HUES48 (cell line): Measurements from ENCODE around the gene EXOC4.

Source experiments
- H3K27ac ChIP-seq: one replicate; pipeline ENCODE4 v1.7.0; 2013; ENCODE audit warnings: low read depth, low read length, inconsistent platforms
- H3K27me3 ChIP-seq: 2 replicates; pipeline ENCODE4 v1.6.1; 2013; ENCODE audit warnings: mild to moderate bottlenecking, low read length; ENCODE audit not compliant: control insufficient read depth, insufficient read depth
- H3K36me3 ChIP-seq: 2 replicates; pipeline ENCODE4 v1.6.1; 2013; ENCODE audit warnings: low read length; ENCODE audit not compliant: control insufficient read depth, insufficient read depth
- H3K4me1 ChIP-seq: 2 replicates; pipeline ENCODE4 v1.6.1; 2013; ENCODE audit warnings: mild to moderate bottlenecking, low read length; ENCODE audit not compliant: control insufficient read depth, insufficient read depth
- H3K4me3 ChIP-seq: 2 replicates; pipeline ENCODE4 v1.5.1; 2013; ENCODE audit warnings: mild to moderate bottlenecking, low read depth, low read length
- H3K9ac ChIP-seq: 2 replicates; pipeline ENCODE4 v1.6.1; 2013; ENCODE audit warnings: mild to moderate bottlenecking, low read depth, low read length, moderate library complexity
- H3K9me3 ChIP-seq: 2 replicates; pipeline ENCODE4 v1.6.1; 2013; ENCODE audit warnings: low read length; ENCODE audit not compliant: control insufficient read depth, insufficient read depth

Gene EXOC4

DNA sequence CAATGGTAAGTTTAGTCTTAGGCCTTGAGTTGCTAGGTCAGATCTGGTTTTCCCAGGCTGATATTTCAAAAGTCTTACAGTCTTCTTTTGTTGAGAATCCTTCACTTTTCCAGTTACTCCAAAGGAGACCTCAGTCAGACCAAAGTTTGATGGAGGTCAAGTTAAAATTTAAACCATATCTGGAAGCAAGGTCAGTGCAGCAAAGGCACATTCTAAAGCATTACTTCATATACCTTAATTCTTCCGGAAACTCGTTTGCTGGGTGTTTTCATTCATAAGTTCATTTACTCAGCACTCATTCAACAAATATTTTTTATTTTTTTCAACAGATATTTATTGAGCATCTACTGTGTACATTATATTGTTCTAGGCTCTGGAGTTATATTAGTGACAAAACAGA is 471.3 kb downstream of the EXOC4 start:
- H3K27ac ChIP-seq, result no peak overlapping the region
- H3K9ac ChIP-seq, result no peak overlapping the region
- peaks cover 7% of the 10 kb centered on the region; the same call in 1 of the 2 replicates for H3K4me1 ChIP-seq
- H3K4me3 ChIP-seq, result no peak overlapping the region
- no peaks in the 10 kb centered on the region for H3K36me3 ChIP-seq
- no peaks in the 10 kb centered on the region for H3K9me3 ChIP-seq
- H3K27me3 ChIP-seq, result no peaks in the 10 kb centered on the region

DNA sequence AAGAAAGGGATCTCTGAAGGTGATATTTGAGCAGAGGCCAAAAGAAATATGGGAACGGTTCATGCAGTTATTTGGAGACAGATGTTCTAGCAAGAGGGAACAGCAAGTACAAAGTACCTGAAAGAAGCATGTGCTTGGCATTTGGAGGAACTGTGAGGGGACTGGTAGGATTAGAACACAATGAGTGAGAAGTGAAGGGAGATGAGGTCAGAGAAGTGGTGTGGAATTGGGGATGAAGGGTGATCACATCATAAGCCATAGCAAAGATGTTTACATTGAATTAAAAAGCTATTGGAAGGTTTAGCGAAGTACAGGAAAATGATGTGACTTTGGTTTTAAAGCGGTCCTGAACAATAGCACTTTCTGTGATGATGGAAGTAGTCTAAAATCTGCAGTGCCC is 471.8 kb downstream of the EXOC4 start:
- H3K27me3 ChIP-seq, result no peaks in the 10 kb centered on the region
- H3K9ac ChIP-seq, result no peak overlapping the region
- H3K9me3 ChIP-seq, result no peaks in the 10 kb centered on the region
- peaks cover 7% of the 10 kb centered on the region; the same call in 1 of the 2 replicates for H3K4me1 ChIP-seq
- H3K4me3 ChIP-seq, result no peak overlapping the region
- no peaks in the 10 kb centered on the region for H3K36me3 ChIP-seq
- no peak overlapping the region for H3K27ac ChIP-seq

DNA sequence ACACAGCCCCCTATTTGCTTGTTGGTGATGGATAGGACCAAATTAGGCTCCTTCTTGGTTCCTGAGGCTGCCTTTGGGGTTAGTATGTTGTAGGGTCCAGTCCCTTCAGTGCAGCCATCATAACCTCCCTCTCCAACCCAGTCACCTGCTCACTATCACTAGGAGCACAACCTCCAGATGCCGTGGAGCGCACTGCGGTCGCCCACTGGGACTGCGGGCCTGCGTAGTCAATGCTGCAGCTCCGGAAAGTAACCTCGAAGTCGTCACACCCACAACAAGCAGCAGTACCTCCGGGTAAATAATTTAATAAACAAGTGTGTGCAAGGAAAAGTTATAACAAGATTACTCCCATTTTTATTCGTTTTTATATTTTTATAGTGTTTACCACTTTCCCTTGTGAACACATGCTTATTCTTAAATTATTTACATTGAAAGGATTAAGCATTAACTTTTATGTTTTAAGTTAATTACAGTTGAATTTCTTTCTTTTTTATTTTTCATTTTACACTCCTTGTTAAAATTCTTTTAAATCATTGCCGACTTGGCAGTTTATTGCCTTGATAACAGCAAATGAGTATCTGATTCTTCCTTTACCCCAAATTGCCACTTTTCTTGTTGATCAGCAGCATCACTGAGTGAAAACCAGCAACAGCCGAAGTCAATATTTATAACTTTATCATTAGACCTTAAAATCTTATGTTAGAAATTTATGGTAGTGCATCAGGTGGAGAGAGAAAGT is 474.8 kb downstream of the EXOC4 start:
- H3K9me3 ChIP-seq, result no peaks in the 10 kb centered on the region
- H3K9ac ChIP-seq, result no peak overlapping the region
- H3K36me3 ChIP-seq, result no peaks in the 10 kb centered on the region
- H3K4me1 ChIP-seq, result peaks cover 7% of the 10 kb centered on the region; the same call in 1 of the 2 replicates
- H3K4me3 ChIP-seq, result no peak overlapping the region
- no peaks in the 10 kb centered on the region for H3K27me3 ChIP-seq
- no peak overlapping the region for H3K27ac ChIP-seq

DNA sequence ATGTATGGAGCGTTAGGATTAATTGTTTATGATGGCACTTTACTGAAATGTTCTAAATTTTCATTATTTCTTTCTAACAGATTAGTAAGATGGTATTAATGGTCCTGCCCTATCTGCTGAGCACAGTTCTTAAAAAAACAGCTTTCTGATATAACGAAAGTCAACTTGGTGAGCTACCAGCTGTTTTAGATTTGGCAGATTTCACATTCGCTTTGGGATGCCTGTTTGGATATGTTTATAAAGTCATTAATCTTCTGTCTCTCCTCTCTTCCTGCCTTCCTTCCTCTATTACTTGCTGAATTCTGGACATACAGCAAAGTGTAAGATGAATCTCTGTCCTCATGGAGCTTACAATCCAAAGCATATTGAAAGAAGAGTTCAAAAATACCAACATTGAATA is 477.5 kb downstream of the EXOC4 start:
- H3K4me1 ChIP-seq, result peaks cover 7% of the 10 kb centered on the region; the same call in 1 of the 2 replicates
- H3K27me3 ChIP-seq, result no peaks in the 10 kb centered on the region
- H3K4me3 ChIP-seq, result no peak overlapping the region
- no peak overlapping the region for H3K27ac ChIP-seq
- no peaks in the 10 kb centered on the region for H3K36me3 ChIP-seq
- H3K9me3 ChIP-seq, result no peaks in the 10 kb centered on the region
- H3K9ac ChIP-seq, result no peak overlapping the region

DNA sequence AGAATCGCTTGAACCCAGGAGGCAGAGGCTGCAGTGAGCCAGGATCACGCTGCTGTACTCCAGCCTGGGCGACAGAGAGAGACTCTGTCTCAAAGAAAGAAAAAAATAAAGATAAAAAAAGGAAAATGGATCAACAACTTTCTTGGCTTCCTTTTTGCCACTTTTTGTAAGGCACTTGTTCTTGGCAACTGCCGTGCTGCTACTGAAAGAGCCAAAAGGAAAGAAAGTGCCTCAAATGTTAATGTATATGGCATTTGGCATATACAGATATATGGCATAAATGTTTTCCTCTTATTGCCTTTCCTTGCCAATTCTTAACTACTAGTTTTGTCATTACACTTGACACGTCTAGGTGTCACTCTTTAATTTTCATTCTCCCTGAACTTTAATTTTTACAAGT is 480.5 kb downstream of the EXOC4 start:
- H3K9me3 ChIP-seq, result no peaks in the 10 kb centered on the region
- H3K27me3 ChIP-seq, result no peaks in the 10 kb centered on the region
- no peak overlapping the region for H3K27ac ChIP-seq
- peaks cover 10% of the 10 kb centered on the region for H3K4me1 ChIP-seq
- H3K4me3 ChIP-seq, result no peak overlapping the region
- H3K9ac ChIP-seq, result no peak overlapping the region
- H3K36me3 ChIP-seq, result no peaks in the 10 kb centered on the region

DNA sequence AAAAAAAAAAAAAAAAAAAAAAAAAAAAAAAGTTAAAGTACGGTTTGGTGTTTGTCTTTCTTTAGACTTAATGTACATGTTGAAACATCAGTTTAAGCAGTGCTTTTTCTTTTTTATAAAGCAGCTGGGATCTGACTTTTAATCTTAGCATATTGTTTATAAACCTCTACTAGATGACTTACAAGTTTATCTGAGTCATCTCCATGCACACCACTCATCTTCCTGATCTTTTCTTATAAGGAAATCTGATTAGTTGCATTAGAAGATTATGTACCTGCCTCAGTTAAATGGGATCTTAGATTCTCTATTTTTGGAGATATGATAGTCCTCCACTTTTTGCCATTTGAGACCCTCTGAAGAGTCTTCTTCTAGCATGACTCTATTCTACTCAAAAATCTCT is 482.3 kb downstream of the EXOC4 start:
- Histone ChIP-seq H3K9me3 (no peaks in the 10 kb centered on the region), H3K9ac (no peak overlapping the region), H3K4me3 (no peak overlapping the region), H3K4me1 (peaks cover 10% of the 10 kb centered on the region), H3K27me3 (no peaks in the 10 kb centered on the region), H3K36me3 (no peaks in the 10 kb centered on the region), H3K27ac (no peak overlapping the region)

DNA sequence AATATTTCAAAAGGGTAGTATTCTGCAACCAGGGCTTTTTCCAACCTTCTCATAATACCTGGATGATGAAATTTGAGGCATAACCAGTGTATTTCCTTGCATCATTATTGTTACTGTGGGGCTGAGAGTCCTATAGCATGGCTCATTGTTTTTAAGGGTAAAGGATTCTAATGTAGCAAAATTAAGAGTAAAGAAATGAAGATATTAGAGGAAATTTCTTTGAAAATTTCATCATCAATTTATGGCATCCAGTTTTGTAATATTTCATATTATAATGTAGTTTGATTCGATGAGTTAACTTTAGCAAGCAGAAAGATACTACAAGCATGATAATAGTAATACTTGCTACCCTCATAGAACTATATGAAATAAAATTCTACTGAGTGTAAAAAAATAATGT is 486.9 kb downstream of the EXOC4 start:
- H3K27me3 ChIP-seq, result no peaks in the 10 kb centered on the region
- H3K36me3 ChIP-seq, result no peaks in the 10 kb centered on the region
- H3K9me3 ChIP-seq, result no peaks in the 10 kb centered on the region
- no peak overlapping the region for H3K9ac ChIP-seq
- H3K4me3 ChIP-seq, result no peak overlapping the region
- H3K4me1 ChIP-seq, result peaks cover 21% of the 10 kb centered on the region
- H3K27ac ChIP-seq, result no peak overlapping the region

DNA sequence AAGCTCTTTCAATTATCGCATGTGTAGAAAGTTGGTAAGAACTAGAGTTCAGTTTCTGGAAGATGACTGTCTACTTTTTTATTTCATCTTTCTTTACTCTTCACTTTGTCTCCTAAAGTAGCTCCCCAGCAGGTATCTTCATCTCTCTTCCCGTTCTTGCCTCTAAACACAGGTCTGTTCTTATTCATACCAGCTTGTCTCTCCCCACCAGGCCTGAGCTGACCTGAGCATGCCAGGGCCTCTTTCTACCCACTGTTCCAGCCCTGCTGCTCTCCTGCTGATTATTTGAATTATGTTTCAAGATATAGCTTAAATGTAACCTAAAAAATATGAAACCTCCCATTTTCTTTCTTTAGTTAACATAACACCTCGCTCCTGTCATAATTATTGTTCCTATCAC is 488.2 kb downstream of the EXOC4 start:
- no peaks in the 10 kb centered on the region for H3K36me3 ChIP-seq
- no peak overlapping the region for H3K27ac ChIP-seq
- H3K4me3 ChIP-seq, result no peak overlapping the region
- H3K9ac ChIP-seq, result no peak overlapping the region
- H3K9me3 ChIP-seq, result no peaks in the 10 kb centered on the region
- no peaks in the 10 kb centered on the region for H3K27me3 ChIP-seq
- peaks cover 21% of the 10 kb centered on the region for H3K4me1 ChIP-seq

DNA sequence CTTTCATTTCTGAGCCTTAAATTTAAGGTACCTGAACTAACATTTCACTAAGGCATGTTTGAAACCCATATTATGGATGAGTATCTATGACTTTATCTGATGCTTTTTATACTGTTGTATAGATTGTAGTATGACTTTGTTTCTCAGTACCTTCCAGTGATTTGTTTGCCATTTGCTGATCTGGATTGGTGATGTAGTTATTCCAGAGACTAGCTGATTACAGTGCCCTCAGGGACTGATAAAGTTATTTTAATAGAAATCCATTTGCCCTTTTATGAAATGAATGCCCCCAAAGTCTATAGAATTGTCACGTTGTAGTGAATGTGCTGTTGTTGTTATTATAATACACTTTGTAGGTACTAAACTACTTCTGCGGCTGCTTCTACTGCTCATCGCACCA is 488.8 kb downstream of the EXOC4 start:
- no peak overlapping the region for H3K27ac ChIP-seq

DNA sequence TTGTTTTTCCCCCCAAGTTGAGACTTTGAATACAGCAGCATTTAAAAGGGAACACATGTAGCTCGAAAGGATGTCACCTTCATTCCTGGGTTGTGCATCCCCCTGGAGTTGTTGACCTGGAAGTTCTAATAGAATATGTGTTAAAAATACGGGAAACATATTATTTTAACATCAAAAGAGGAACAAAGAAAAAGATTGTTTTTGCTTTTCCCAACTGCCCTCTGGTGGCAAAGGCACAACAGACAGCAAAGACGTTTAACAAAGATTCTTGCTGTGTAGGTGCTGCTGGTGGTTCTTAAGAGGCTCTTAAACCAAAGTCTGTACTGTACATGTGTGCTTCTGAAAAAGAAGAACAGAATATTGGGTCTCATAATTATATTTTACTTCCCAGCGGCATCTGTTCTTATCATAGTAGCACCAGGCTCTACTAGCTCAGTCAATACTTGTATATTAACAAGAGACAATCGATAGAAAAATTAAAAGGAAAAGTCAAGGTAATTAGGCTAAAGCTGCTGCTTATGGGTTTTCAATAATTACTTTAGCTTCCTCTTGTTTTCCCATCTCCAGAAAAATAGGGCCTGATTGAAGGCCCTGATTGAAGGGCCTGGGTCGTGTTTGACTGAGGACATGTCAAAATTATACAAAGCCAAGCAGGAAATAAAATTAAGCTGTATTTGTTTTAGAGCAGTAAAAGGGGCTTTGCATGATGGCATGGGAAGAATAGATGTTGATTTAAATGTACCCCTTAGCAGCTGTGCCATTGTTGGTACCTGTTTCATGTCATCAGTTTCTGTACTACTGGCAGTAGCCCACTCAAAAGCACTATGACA is 490.0 kb downstream of the EXOC4 start:
- H3K4me1 ChIP-seq, result peaks cover 23% of the 10 kb centered on the region
- H3K36me3 ChIP-seq, result no peaks in the 10 kb centered on the region
- H3K9ac ChIP-seq, result no peak overlapping the region
- H3K9me3 ChIP-seq, result no peaks in the 10 kb centered on the region
- H3K4me3 ChIP-seq, result no peak overlapping the region
- H3K27ac ChIP-seq, result no peak overlapping the region
- H3K27me3 ChIP-seq, result no peaks in the 10 kb centered on the region

More for the DNA sequence above, 488.8 kb downstream of the EXOC4 start:
- H3K9me3 ChIP-seq, result no peaks in the 10 kb centered on the region
- H3K27me3 ChIP-seq, result no peaks in the 10 kb centered on the region
- no peaks in the 10 kb centered on the region for H3K36me3 ChIP-seq
- H3K4me3 ChIP-seq, result no peak overlapping the region
- H3K4me1 ChIP-seq, result peaks cover 25% of the 10 kb centered on the region
- H3K9ac ChIP-seq, result no peak overlapping the region

DNA sequence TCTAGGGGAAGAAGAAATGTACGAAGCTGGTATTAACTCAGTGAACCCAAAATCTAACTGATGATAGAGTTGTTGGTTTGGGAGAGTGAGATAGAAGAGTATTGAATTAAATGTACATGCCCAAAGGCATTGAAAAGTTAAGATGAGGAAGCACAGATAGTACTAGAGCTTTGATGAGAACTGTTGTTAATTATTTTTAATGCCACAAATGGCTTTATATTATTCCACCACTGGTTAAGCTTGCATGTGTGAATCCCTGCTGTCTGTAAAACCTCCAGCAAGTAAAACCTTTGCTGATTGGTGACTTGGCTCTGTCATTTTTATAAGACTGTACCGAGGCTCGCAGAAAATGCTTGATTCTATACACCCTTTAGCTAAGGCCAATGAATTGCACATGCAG is 491.6 kb downstream of the EXOC4 start:
- Histone ChIP-seq H3K9ac (no peak overlapping the region), H3K27ac (no peak overlapping the region), H3K9me3 (no peaks in the 10 kb centered on the region), H3K4me3 (no peak overlapping the region), H3K36me3 (no peaks in the 10 kb centered on the region), H3K27me3 (no peaks in the 10 kb centered on the region), H3K4me1 (peaks cover 23% of the 10 kb centered on the region)
